Vagina (tissue), 2 donors: ENCODE data around the gene NUDT8.

Experiments used
- CTCF ChIP-seq, 3 experiments: fragments of 450-650 bp in 2 of 3; fragments of 200-600 bp in 1 of 3; sonication (generic) in 1 of 3; IDR thresholded peaks; one replicate each; pipeline ENCODE4 v1.5.1; 2017 to 2019; ENCODE audit warnings: antibody characterized with exemption in 3 of 3, mild to moderate bottlenecking in 2 of 3, moderate library complexity in 2 of 3
- POLR2A ChIP-seq, 2 donors: fragments of 450-650 bp; IDR thresholded peaks; one replicate each; pipeline ENCODE4 v1.6.1; 2017; ENCODE audit warnings: antibody characterized with exemption in 2 of 2, mild to moderate bottlenecking in 2 of 2, moderate library complexity in 2 of 2
- POLR2AphosphoS5 ChIP-seq, 2 donors: sonication (generic); formaldehyde crosslinking; IDR thresholded peaks; one replicate each; pipeline ENCODE4 v1.9.0; 2017; ENCODE audit warnings: antibody characterized with exemption in 2 of 2, mild to moderate bottlenecking in 2 of 2, low read depth in 1 of 2; ENCODE audit not compliant: insufficient read depth in 1 of 2

GRCh38 chr11:67616431-67617242 is 13.1 kb downstream of the NUDT8 start:
- no peak for TF ChIP-seq CTCF (IDR thresholded peaks at IDR 0.05)
- TF ChIP-seq POLR2A (IDR thresholded peaks at IDR 0.05) = no peak
- TF ChIP-seq POLR2AphosphoS5 (IDR thresholded peaks at IDR 0.05; ENCODE audit: insufficient read depth in 1 of 2, low read depth in 1 of 2) = no peak
